Erythroblast (primary cell): ENCODE measurements around the gene PDZD8.
A peak's percentile ranks its signal among the peaks of the same experiment; 100 is the strongest.

Experiments
- DNase-seq, 2 experiments: peaks; one replicate each; lab custom pipeline; 2025; lab: John Stamatoyannopoulos, UW
- GATA1 ChIP-seq: IDR thresholded peaks from 2 replicates; pipeline ENCODE4 v1.6.1; 2011; ENCODE audit warnings: low read depth, mild to moderate bottlenecking, control low read depth, low read length, moderate library complexity
- POLR2A ChIP-seq: IDR thresholded peaks from 2 replicates; pipeline ENCODE4 v1.6.1; 2011; ENCODE audit warnings: mild to moderate bottlenecking, low read length

The PDZD8 gene

GRCh38 chr10:117348236-117348635 is 27.0 kb downstream of the PDZD8 start:
- TF ChIP-seq POLR2A (no peak), GATA1 (no peak)
- DNase-seq = peak in 1 of 2 experiments; percentile 13

GRCh38 chr10:117346574-117346973 is 28.7 kb downstream of the PDZD8 start:
- no peak for TF ChIP-seq POLR2A
- no peak for DNase-seq

- TF ChIP-seq GATA1 (no peak), POLR2A (no peak)
- DNase-seq = no peak
Observed at GRCh38 chr10:117345143-117345542, 30.1 kb downstream of the PDZD8 start.

- TF ChIP-seq POLR2A (no peak), GATA1 (no peak)
- no peak for DNase-seq
Observed at GRCh38 chr10:117342641-117343040, 32.6 kb downstream of the PDZD8 start.

GRCh38 chr10:117341061-117341460 is 34.2 kb downstream of the PDZD8 start:
- no peak for DNase-seq

GRCh38 chr10:117339979-117340378 is 35.3 kb downstream of the PDZD8 start:
- TF ChIP-seq GATA1 = no peak
- TF ChIP-seq POLR2A = no peak
- no peak for DNase-seq

More at GRCh38 chr10:117341061-117341460, 34.2 kb downstream of the PDZD8 start:
- TF ChIP-seq POLR2A (no peak), GATA1 (no peak)

- peak; percentile 31 to 40 for DNase-seq
- TF ChIP-seq GATA1 (no peak), POLR2A (no peak)
Observed at GRCh38 chr10:117339578-117339977, 35.7 kb downstream of the PDZD8 start.

- DNase-seq = no peak
- no peak for TF ChIP-seq POLR2A
- no peak for TF ChIP-seq GATA1
Observed at GRCh38 chr10:117334926-117335325, 40.3 kb downstream of the PDZD8 start.

GRCh38 chr10:117334066-117334465 is 41.2 kb downstream of the PDZD8 start:
- peak; percentile 66 to 81 for DNase-seq
- no peak for TF ChIP-seq POLR2A
- no peak for TF ChIP-seq GATA1

- no peak for TF ChIP-seq GATA1
- TF ChIP-seq POLR2A = no peak
- no peak for DNase-seq
Observed at GRCh38 chr10:117327262-117327661, 48.0 kb downstream of the PDZD8 start.

- TF ChIP-seq GATA1 (no peak), POLR2A (no peak)
Observed at GRCh38 chr10:117324367-117324766, 50.9 kb downstream of the PDZD8 start.

GRCh38 chr10:117322260-117322659 is 53.0 kb downstream of the PDZD8 start:
- TF ChIP-seq POLR2A = no peak
- TF ChIP-seq GATA1 = no peak
- DNase-seq = no peak

More at GRCh38 chr10:117324367-117324766, 50.9 kb downstream of the PDZD8 start:
- no peak for DNase-seq

GRCh38 chr10:117320050-117320665 is 55.1 kb downstream of the PDZD8 start:
- DNase-seq = peak; percentile 46 to 65
- TF ChIP-seq GATA1 = no peak
- TF ChIP-seq POLR2A = no peak

- no peak for TF ChIP-seq GATA1
- TF ChIP-seq POLR2A = no peak
- peak; percentile 23 to 29 for DNase-seq
Observed at GRCh38 chr10:117318909-117319308, 56.3 kb downstream of the PDZD8 start.

- TF ChIP-seq GATA1 (no peak), POLR2A (no peak)
- no peak for DNase-seq
Observed at GRCh38 chr10:117316701-117317100, 58.5 kb downstream of the PDZD8 start.
